Left renal pelvis (tissue), 4 donors: ENCODE results near the gene WWOX. TPM values are rescaled to one million over a fixed set of nuclear protein-coding genes. Genes with fewer than 3 reads are reported as not detected.

Source experiments
- DNase-seq, 4 donors: peaks; one replicate each; pipeline ENCODE4 v3.0.0-alpha.2; 2013; ENCODE audit warnings: low read depth in 4 of 4, low spot score in 3 of 4
- polyA plus RNA-seq, 4 donors: library from polyadenylated mRNA; unstranded; fragments of 120-200 nt; gene quantifications; one replicate each; pipeline ENCODE4 v1.2.1, GENCODE V29; 2013; ENCODE audit not compliant: insufficient read length in 4 of 4

The WWOX gene
- polyA plus RNA-seq, 4 donors, result 19.6 to 43.2 (median 39.7) TPM

DNA sequence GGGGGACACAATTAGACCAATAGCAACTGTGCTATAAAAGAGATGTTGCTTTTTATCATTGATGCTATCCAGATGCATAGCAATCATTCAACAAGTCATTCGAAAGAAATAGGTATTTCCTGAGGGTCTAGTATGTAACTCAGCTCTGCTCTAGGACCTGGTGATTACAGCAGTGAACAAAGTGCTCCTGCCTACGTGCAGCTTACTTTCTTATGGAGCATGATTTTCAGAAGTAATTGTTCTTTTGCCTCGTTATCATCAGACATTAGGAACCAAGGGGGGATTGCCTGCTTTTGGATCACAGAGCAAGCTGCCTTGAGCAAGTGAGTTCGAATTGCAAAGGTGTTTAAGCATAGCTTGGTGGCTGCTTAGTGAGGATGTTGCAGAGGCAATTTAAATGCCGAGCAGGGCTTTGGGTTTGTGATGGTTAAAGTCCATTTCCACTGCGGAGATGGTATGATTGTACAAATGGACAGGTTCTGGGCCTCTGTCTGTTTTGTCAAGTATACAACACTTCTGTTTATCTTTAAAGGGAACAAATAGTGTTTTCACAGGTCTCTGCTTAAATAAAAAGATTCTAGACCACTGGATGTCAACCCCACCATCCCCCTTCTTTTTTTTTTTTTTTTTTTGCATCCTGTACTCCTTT, 41.5 kb downstream of the WWOX start:
- no peak for DNase-seq

DNA sequence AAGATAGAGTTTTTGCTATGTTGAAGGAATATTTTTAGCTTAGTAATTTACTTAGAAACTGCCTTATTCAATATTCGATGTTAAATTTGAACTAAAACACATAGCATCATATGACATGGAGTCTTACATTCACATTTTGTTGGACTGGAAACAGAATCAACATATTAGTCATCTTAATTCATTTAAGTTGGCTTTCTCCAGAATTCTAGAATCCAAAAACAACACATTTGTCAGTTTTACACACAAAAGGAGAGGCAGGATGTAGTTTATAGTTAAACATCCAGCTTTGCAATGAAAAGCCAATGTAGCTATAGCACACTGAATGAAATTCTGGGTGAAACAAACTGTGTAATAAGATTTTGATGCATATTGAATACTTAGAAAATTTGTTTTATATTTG, 43.3 kb downstream of the WWOX start:
- DNase-seq, result peak in 1 of 4 donors; percentile 26

DNA sequence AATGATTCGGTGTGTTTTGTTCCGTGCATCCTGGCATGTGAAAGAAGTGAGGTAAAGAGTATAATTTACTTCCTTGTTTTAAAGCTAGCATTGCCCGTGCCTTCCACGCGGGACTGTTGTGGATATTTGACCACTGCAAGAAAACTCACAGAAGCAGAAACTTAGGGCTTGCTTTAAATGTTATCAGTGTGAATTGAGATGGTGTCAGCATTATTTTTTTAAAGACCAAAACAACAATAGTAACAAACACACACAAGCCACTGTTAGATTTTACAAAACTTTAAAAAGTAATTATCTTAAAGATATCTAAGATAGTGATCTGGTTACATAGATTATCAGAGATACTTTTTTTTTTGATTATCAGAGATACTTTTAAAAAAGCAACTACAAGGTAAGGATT, 47.4 kb downstream of the WWOX start:
- no peak for DNase-seq

DNA sequence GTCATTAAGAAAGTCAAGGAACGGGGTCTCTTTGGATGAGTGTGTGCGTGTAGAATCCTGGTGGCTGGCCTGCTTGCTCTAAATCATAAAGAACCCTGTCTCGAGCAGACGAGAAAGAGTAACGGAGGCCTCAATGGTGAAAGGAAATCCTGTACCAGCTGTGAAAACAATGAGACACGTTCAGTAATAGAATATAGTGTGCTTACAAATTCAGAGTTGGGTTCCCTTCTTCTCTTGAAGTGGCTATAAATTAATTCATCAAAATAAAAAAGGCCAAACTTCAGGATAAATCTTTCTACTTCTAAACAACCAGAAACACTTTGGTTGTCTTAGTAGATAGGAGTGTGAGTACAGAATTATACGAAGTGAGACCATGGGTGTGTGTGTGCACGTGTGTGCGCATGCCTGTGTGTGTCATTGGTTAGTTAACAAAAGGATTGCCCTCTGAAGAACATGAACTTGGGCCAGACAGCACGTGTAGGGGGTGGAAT, 48.5 kb downstream of the WWOX start:
- peak in 2 of 4 donors; percentile 39 to 51 for DNase-seq

DNA sequence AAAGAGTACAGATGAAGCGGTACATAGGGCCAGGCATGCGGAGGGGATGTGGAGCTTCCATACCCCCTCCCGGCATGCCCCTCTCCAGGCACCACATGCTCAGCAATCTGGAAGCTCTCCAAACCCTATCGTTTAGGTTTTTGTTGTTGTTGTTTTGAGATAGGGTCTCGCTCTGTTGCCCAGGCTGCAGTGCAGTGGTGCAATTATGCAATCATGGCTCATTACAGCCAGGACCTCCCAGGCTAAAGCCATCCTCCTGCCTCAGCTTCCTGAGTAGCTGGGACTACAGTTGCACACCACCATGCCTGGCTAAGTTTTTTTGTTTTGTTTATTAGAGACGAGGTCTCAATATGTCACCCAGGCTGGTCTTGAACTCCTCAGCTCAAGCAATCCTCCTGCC, 50.8 kb downstream of the WWOX start:
- DNase-seq, result no peak

DNA sequence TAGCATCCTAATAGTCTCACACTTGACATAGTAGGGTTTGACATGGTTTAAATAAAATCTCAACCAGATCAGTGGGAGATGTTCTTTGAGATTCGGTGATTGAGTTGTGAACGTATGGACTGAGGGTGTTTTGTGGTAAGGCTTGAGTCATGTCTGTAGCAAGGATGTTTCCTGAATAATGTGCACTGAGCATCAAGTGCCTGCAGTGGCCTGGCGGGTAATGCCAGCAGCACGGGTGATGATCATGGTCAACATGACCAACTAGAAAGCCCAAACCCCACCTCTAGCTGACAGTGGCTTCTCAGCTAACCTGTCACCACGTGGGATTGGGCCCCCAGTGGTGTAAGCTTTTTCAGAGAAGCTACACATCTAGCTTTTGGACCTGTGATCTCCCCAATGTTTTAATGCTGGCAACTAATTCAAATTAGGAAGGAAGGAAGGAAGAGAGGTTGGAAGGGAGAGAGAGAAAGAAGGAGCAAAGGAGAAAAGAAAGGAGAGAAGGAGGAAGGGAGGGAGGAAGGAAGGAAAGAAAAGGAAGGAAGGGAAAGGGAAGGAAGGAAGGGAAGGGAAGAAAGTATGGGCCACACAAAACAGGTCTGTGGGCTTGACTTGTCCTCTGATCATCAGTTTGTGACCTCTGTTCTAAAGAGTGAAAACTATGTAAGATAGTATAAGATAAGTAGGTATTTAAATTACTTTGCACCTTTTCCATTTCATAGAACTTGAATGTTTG, 55.4 kb downstream of the WWOX start:
- no peak for DNase-seq

DNA sequence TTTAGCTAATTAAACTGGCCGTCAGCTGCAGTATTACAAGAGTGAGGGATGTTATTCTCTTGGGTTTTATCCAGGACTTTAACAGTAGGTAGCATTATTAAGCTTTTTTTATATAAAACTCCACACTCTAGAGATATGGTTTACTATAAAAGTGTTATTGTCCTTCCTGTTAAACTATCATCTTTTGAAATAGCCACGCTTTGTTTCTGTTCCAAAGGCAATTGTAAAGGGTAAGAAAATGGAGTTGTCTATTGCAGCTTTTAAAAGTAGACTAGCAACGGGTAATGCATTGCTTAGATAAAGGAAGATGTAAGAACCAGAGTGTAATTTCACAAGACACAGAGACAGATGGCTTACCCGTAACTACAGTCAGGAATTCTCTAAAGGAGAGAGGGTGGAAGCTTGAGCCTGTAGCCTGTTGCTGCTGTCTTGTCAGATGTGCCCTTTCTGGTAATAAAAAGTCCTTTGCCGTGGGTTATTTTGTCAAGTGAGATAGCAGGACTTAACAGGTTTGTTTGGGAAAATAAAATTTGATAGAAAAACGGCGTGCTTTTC, 56.4 kb downstream of the WWOX start:
- no peak for DNase-seq

DNA sequence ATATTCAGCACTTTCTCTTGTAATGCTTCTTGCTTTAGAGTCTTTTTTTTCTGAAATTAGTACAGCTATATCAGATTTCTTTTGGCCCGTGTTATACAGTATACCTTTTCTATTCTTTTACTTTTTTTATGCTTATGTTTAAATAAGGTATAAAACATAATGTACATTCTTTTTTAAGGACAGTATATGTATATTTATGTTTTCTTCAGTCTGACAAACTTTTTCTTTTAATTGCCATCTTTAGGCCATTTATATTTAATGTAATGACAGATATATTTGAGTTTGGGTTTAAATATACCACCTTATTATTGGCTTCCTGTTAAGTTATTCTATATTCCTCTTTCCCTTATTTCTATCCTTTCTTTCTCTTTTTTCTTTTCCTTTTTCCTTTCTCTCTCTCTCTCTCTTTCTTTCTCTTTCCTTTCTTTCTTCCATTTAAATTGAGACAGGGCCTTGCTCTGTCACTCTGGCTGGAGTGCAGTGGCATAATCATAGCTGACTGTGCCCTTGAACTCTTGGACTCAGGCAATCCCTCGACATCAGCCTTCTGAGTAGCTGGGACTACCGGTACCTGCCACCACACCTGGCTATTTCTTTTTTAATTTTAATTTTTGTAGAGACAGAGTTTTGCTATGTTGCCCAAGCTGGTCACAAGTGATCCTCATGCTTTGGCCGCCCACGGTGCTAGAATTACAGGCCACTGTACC, 61.7 kb downstream of the WWOX start:
- no peak for DNase-seq

DNA sequence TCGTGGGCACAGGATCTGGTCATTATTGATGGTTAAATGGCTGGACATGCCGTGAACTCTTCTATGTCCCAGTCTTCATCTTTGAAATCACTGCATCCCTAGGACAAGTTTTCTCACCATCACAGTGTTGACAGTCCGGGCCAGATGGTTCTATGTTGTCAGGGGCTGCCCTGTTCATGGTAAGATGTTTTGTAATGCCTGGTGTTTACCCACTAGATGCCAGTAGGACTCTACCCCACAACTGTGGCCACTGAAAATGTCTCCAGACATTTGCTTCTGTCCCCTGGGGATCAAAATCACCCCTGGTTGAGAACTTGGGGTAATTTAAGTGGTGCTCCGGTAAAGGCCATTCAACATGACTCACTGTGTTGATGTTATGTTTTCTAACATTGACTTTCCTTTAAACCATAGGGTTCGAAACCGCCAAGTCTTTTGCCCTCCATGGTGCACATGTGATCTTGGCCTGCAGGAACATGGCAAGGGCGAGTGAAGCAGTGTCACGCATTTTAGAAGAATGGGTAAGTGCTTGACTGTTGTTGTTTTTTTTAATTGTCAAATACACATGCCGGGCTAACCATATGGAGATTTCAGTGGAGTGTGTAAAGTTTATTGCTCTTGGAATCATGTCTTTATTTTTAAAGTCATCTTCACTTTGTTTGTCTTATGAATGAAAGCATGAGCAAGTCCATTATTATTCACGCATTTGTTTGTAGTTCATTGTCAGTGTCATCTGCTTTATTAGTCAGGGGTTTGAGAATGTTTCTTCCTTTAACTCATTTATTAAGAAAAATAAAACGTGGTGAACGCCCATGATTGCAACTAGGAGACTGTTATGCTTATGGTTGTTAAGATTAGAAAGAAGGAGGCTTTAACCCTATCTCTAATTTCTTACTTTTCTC, 64.6 kb downstream of the WWOX start:
- DNase-seq, result no peak

DNA sequence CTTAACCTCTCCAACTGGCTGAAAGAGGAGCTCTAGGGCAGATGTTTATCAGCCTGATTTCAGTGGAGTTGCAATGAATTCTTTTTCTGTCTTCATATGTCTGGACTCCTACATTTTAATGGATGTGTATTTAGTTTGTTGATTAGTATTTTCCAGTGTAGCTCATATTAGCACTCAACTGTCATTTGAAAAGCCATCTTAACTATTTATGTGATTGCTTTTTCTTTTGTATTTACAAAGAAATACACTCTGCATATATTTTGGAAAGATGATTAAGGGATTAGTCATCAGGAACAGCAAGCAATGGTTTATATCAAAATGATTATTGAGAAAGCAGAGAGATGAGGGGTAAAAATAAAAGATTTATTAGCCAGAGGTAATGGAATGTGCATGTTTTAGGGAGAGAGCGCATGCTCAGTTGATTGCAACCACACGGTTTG, 71.1 kb downstream of the WWOX start:
- DNase-seq, result no peak

DNA sequence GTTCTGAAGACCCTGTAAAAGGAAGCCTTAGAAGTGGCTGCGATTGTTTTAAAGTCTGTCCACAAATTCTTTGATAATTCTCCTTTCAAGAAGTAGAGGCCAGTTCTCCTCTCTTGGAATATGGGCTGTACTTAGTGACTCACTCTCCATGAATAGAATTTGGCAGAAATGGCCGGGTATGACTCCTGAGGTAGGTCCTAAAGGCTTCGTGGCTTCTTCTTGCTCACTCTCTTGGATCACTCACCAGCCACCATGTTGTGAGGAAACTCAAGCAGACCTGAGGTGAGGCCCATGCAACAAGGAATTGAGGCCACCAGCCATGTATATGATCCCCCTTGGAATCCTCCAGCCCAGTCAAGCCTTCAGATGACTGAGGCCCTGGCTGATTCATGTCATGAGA, 75.8 kb downstream of the WWOX start:
- no peak for DNase-seq

DNA sequence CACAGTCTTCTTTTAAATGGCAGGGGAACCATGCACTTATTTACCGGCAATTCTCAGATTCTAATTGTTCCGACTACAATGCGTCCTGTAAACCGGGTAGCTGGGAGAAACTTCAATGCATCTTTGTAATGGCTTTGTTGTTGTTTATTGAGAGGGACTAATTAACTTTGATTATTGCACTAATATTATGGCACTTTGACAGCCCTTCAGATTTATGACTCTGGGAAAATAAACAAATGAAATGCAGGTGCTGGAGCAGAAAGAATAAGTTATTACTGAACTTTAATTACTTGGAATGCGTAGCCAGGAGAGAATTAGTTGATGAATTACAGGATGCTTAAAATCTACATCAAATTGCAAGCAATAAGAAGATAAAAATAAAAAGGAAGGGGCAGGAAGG, 77.0 kb downstream of the WWOX start:
- DNase-seq, result no peak

DNA sequence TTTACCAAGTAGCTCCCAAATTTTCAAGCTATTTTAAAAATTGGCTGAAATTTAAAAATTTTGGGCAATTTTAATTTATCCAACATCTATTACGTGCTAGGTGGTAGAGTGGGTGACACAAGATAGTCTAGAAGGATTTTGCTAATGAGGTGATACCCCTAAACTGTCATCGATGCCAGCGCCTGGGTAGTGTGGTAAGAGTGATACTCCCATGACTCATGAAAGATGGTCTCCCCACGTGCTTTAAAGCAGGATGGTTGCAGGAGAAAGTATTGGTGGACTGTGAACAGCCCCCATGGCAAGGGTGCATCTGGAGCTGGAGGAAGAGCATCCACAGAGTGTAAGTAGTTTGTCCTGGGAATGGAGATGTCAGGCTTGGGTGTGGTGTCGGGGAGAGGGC, 77.8 kb downstream of the WWOX start:
- DNase-seq, result no peak

DNA sequence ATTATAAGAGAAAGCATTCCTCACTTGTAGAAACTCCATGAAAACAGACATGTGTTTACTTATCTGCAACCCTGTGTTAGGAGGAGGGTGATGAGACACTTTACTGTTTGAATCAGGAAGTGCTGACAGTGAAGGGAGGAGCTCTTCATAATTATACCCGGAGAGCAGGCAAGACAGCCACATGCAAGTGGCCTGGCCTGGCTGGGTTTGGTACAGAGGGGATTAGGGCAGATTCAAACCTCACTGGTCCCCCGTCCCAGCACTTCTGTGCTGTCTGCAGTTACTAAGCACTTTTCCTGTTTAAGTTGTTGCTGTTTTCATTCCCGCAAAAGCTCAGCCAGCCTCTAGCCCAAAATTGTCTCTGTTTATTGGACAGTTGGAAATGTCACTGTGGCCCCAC, 78.5 kb downstream of the WWOX start:
- no peak for DNase-seq

DNA sequence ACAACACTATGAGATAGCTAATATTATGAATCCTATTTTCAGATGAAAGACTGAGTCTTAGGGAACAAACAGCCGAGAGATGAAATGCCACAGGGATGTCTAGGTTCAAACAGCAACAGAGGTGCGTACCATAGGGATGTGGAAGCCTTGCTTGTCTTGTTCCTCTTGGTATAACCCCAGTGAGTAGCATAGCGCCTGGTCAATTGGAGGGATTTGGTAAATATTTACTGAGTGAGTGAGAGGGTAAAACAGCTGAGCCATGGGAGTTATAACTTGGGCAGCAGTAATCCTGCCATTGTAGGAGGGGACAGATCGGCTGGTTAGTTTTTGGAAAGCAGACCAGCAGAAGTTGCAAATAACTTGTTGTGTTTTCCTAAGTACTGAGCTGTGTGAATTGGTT, 80.2 kb downstream of the WWOX start:
- DNase-seq, result no peak

DNA sequence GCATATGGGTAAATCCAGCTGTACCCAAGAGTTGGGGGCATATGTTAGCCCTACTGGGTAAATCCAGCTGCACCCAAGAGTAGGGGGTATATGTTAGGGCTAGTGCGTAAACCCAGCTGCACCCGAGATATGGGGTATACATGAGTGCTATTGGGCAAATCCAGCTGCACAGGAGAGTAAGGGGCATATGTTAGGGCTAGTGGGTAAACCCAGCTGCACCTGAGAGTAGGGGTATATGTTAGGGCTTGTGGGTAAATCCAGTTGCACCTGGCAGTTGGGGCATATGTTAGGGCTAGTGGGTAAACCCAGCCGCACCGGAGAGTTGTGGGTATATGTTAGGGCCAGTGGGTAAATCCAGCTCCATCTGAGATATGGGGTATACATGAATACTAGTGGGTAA, 80.9 kb downstream of the WWOX start:
- no peak for DNase-seq

DNA sequence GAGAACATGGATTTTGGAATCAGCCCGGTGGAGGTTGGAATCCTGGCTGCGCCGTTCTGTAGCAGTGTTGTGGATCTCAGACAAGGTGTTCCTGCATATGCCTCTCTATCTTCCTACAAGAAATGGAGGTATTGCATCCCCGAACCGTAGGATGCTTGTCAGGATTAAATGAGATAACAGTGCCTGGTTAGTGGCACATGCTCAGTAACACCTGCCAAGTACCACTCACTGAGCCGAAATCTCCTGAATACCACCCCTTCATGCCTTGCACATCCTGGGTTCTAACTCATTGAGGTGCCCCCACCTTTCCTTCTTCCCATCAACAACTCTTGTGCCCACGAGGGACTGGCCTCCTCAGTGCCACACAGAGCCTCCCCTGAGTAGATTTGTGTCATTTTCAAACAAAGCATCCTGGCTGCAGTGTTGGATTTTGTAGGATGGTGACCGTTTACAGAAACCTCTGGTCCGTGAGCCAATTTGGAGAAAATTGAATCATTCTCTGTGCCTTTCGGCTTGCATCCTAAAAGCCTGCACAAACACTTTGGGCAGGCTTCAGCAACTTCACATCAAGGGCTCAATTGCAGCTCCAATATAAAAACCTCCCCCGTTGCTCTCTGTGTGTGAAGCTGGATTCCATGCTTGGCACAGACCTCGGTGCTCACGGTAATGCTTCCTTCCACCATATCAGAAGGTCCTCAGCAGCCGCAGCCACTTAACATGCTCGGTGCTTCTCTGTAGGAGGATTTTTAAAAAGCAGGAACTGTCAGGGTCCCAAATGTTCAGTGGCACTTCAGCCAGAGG, 84.2 kb downstream of the WWOX start:
- DNase-seq, result peak in 1 of 4 donors; percentile 41

DNA sequence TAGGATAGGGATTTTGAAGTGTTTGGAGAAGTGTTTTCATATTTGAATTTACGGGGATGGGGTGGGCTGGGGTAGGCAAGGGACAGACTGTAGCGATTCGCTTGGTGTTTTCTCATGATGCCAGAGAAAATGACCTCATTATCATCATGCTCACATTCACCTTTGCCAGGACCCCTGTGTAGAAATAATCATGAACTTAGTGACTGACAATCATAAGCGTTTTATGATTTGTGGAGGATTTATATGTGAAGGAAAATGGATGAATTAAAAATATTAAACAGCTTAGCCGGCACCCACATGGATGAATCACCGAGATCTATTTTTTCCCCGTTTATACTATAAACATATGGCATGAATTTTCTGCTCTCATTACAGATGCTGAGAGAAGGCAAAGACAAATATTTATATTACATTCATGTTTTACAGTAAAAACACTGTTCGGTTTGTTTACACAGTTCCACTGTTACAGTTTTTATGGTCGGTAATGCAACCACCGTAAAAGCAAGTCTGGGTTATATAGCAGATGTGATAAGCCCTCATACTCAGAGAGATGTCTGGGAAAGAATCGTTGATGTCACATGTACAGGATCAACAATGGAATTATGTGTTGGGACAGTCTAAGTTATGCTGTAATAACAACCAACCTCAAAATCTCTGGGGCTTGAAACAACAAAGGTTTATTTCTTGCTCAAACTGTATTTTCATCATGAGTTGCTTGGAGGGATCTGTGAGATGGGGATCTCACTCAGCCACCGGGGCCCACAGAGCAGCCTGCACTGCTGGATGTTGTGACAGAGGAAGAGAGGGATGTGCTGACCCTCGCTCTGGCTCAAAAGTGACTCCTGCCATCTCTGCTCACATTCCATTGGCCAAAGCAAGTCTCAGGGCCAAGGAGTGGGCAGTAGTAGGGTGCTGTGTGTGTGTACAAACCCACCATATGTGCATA, 85.1 kb downstream of the WWOX start:
- DNase-seq, result no peak
